Stimulated activated CD4-positive, alpha-beta T cell treated with anti-CD3 and anti-CD28 coated beads, Interleukin-15, amount 100 ng/mL, for 1 hour (primary cell): ENCODE results near the gene PGLYRP3.
A peak's percentile ranks its signal among the peaks of the same experiment; 100 is the strongest.

Source experiments
- DNase-seq, 2 donors: peaks; one replicate each; pipeline ENCODE4 v3.0.0-alpha.2; 2020; ENCODE audit warnings: low read depth in 1 of 2, low spot score in 1 of 2

The PGLYRP3 gene, protein sequence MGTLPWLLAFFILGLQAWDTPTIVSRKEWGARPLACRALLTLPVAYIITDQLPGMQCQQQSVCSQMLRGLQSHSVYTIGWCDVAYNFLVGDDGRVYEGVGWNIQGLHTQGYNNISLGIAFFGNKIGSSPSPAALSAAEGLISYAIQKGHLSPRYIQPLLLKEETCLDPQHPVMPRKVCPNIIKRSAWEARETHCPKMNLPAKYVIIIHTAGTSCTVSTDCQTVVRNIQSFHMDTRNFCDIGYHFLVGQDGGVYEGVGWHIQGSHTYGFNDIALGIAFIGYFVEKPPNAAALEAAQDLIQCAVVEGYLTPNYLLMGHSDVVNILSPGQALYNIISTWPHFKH

DNA sequence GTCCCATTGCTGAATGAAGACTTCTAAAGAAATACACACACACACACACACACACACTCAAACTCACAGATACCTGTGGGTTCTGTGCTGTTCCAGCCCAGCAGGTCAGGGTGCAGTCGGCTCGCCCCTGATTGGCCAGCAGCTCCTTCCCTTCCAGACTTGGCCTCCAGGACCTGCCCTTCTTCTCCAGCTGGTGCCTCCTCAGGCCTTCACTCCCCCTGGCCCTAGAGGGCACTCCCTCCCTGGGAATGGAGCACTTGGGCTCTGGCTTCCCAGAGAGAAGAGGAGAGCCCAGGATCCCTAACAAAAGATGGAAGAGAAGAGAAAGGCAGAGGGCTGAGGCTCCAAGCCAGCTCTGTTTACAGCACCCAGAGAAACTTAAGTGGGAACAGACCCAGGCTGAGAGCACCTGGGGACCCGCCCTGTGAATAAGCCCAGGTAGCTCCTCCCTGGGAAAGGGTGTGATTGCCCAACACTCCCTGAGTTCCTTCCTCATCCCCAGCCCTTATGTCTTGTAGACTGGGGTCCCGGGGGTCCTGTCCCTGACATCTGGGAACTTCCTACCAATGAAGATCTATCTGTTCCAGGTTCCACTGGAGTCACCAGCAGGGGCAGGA, at the start of gene PGLYRP3:
Gene PGLYRP3, minus strand, starts transcription at position 383 of the 617 bp plus-strand sequence. CDS start 2,287 bp downstream, outside the sequence.
- no peak for DNase-seq

DNA sequence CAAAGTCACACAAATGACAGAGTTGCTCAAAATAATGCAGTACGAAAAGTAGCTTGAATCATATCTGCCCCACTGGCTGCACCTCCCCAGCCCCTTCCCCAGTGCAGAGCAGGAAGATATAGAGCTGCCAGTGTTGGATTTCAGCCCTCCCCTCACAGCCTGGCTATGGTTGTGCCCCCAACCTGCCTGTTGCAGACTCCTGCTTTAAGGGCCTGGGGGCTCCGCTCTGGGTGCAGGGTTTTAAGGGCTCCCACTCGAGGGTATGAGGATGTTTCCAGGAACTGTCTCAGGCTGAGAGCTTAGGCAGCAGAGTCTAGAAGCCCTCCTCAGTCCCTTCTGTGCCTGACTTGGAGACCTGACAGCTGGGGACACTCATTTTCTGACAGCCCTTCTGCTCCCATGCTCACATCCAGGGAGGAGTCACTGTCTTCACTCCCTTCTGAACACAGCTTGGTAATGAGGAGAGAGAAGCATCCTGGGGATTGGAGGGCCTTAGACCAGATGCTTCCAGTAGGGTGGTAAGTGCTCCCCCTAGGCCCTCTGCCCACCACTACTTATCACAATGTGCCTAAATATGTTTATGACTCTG, 49.5 kb upstream of the PGLYRP3 start:
- no peak for DNase-seq

DNA sequence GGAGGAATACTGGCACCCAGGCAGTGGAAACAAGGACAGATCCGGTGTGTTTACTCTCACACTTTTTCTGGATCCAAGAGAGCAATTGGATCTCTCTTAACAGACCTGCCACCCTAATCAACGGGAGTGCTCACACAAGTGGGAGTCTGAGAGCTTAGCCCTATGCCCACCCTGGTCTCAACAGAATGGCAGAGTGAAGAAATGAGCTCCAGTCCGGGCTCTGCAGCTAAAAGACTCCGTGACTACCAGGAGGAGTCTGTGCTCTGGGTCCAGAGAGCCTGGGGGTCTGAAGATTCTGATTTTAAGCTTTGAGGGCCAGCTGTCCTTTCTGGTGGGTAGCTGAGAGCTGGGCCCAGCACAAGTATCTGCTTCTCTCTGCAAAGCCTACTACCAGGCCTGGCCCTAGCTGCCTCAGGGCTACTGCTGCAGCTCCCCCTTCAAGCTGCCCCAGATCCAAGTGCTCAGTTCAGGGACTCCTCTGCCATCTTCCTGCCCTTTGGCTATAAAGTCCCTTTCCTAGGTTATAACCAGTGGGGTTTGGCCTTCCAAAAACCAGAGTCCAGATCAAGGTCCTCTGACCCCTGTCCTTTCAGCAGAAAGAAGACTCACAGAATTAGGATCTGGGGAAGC, 48.8 kb upstream of the PGLYRP3 start:
- DNase-seq = no peak

DNA sequence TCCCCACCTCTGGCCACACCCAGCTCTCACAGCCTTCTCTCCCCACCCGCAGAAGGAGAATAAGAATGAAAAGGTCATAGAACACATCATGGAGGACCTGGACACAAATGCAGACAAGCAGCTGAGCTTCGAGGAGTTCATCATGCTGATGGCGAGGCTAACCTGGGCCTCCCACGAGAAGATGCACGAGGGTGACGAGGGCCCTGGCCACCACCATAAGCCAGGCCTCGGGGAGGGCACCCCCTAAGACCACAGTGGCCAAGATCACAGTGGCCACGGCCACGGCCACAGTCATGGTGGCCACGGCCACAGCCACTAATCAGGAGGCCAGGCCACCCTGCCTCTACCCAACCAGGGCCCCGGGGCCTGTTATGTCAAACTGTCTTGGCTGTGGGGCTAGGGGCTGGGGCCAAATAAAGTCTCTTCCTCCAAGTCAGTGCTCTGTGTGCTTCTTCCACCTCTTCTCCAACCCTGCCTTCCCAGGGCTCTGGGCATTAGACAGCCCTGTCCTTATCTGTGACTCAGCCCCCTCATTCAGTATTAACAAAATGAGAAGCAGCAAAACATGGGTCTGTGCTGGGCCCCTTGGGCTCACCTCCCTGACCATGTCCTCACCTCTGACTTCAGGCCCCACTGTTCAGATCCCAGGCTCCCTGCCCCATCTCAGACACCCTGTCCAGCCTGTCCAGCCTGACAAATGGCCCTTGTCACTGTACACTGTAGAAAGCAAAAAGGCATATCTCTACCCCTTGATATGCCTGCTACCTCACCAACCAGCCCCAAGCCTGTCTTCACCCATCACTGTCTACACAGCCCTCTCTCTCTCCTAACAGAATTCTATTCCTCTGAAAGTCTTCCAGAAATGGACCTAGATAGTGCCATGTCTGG, 48.1 kb upstream of the PGLYRP3 start:
- DNase-seq = no peak

DNA sequence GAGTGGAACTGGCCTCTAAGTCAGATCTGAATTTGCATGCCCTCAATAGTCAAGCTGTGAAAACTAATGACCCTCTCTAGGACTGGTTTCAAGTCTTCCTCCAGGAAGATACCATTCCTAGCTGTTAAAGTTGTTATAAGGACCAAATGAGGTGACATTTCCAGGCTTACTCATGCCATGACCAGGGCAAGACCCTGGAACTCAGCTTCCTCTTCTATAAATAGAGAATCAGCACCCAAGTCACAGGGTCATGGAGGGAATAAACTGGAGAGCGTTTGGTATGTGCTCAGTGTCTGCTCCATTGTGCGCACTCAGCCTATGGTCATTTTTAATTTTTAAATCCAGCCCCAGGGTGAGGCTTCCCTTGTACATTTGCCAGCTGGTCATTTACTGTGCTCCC, 47.4 kb upstream of the PGLYRP3 start:
- no peak for DNase-seq

DNA sequence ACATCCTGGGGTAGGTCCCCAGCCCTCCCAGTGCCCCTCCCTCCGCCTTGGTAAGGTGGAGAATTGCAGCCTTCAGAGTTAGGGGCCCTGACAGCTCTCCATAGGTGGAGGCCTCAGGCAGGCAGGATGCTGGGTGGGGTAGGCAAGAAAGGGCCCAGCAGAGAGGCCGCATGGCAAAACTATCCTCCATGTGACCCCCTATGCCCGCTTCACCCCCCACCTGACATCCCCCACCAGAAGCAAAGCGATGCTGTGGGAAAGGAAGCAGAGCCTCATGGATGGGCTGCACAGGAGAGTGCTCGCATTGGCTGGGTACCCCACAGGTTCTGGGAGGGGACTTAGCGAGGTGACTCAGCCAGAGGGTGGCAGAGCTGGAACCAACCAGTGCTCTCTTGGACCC, 46.5 kb upstream of the PGLYRP3 start:
- no peak for DNase-seq

DNA sequence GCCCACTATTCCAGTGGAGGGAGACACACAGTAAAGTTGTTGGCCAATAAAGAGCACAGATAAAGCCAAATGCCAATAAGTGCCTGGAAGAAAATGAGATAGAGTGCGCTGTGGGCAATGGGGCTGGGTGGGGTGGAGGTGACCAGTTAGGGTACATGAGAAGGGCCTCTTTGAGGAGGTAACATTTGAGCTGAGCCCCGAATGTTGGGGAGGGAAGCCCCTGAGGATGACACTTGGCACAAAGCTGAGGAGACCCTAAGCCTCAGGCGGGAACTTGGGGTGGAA, 45.9 kb upstream of the PGLYRP3 start:
- no peak for DNase-seq

DNA sequence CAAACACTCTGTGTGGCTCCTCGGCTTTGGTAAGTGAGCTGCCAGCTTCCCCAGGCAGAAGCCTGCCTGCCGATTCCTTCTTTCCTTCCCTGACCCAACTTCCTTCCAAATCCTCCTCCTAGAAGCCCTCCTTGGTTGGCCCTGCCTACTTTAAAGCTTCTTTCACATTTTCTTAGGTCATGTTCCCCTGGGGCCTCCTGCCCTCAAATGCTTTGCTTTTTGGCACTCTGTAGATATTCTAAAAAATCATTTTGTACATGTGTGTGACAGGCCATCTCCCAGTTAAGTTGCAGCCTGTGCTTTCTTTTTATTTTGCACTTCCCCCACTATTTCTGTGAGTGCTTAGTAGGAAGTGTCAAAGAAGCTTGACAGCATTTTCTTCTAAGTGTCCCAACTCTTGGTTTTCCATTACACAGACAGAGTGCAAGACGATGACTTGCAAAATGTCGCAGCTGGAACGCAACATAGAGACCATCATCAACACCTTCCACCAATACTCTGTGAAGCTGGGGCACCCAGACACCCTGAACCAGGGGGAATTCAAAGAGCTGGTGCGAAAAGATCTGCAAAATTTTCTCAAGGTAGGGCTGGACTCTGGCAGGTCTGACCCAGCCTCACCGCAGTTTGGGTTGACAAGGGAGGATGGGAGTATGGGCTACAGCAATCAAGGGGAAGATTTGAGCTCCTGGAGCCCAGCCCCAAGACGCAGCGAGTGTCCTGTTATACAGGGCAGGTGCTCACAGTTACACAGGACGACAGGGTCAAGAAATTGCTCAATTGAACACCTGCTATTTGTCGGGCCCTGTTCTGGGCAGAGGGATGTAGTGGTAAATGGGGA, 45.3 kb upstream of the PGLYRP3 start, which contains the start of gene S100A9:
Gene S100A9, plus strand, starts transcription at position 2 of the 838 bp plus-strand sequence. Its CDS starts 430 bp downstream, at position 432.
- DNase-seq = no peak

DNA sequence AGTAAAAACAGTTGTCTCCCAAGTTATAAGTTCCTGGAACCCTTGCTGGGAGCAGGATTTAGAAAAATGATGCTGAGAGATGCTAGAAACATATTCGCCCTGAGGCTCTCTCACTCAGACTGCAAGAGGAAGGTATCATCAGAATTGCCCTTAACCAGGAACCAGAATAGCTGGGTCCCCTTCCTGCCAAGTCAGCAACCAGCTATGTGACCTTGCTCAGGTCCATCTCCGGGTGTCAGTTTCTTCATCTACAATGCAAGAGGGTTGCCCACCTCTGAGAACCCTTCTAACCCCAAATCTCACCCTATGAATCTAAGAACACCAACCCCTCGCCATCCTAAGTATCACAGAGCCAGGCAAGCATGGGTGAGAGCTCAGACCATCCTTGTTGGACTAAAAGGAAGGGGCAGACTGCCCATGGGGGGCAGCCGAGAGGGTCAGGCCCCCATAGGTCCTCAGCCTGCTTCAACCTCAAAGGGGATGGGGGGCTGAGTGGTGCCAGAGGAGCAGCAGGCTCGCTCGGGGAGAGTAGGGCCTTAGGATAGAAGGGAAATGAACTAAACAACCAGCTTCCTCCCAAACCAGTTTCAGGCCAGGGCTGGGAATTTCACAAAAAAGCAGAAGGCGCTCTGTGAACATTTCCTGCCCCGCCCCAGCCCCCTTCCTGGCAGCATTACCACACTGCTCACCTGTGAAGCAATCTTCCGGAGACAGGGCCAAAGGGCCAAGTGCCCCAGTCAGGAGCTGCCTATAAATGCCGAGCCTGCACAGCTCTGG, 44.5 kb upstream of the PGLYRP3 start:
- no peak for DNase-seq

DNA sequence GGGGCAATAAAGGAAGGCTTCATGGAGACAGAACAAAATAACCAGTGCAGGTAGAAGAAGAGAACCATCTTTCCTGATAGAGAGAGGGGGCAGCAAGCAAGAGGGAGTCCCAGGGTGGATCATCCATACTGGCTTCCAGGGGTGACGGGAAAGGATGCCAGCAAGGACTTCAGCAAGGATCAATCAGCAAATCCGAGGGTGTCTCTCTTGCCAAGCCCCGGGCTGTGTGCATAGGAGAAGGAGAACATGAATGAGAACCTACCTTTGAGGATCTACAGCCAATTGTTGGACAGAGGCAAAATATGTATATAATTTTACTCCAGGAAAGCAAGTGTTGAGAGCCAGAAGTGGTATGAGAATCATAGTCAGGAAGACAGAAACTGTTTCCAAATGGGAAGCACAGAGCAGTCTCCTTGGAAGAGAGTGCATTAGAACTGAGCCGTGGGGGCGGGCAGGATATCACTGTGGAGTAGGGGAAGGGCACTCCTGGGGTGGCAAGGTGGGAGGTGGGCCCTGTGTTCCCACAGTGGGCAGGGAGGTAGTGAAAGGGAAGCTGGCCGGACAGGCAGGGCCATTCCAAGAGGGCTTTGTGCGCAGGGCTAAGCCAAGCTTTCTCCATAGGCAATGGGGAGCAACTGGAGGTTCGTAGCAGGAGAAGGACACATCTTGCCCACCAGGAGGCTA, 43.8 kb upstream of the PGLYRP3 start:
- DNase-seq = no peak

DNA sequence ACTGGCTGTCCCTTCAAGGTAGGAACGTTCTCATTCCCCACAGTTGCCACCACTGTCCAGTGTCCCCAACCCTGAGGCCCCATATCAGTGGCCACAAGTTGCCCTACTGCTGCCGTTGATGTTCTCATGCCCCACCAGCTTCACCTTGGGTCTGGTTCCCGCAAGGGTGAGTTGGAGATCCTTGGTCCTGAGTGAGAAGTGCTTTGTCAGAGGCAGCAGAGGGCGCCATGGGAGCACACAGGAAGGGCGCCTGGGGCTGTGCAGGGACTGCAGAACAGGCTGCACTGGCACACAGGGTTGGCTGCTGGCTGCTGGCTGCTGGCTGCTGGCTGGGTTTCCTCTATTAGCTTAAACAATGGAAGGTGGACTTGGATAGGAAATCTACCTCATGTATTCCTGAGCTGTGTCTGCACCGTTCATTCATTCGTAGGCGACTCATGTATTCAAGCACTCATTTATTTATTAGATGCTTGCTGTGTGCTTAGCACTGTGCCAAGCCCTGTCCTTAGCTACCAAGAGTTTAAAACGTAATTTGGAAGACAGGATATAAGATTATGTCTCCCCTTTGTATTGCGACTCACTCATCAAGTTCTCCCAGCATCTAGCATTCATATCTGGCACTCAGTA, 42.8 kb upstream of the PGLYRP3 start:
- DNase-seq = peak in 1 of 2 donors; percentile 7

DNA sequence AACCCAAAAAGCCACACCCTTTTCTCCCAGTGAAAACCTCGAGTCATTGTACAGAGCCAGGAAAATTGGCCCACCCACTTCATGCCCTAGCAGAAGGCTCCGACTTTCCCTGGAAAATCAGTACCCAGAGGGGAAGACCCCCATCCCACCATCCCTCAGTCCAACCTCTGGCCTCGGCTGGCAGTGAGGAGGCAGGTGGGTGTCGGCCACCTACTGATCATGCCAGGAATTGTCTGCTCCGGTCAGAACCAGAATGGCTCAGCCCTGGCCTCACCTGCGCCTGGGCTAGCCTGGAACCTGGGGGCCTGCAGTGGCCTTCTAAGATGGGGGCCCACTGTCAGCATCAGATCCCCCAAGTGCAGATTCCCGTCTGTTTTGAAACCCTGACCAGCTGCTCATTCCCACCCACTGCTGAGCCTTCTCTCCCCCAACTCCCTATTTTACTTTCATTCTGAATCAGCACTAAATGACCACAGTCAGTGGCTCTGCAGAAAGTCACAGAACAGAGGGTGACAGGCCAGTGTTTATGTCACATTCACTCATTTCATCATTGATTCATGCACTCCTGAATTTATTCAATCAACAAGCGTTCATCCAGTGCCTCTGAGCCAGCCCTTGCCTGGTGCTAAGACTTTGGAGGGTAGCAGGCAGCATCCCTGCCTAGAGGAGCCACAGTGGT, 41.9 kb upstream of the PGLYRP3 start:
- no peak for DNase-seq

DNA sequence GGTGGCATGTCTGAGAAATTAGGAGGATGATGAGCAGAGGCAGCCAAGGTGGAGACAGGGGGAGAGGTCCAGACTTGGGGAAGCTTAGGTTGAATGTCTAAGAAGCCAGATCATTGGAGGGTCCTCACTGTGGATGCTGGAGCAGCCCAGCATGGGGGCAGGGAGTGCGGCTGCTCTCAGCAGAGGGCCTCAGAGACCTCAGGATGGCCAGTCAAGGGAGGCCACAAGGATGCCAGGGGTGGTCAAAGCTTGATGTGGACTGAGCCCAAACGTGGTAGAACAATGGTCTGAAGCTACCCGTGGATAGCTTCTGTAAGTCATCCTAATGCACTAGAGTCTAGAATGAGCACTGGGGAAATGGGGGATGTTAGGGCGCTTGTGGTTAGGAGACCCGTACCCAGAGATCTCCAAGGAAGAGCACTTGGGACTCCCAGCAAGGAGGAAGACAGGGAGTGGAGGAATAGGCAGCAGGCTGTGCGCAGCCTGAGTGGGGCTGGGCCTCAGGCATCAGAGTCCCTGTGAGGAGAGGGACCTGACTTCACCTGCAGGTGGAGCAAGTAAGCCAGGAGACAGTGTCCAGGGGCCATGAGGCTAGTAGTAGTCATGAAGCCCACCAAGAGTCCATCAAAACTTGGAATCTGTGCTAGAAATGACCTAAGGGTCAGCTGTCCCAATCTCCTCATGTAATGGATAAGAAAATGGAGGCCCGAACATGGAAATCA, 40.6 kb upstream of the PGLYRP3 start:
- DNase-seq = no peak

DNA sequence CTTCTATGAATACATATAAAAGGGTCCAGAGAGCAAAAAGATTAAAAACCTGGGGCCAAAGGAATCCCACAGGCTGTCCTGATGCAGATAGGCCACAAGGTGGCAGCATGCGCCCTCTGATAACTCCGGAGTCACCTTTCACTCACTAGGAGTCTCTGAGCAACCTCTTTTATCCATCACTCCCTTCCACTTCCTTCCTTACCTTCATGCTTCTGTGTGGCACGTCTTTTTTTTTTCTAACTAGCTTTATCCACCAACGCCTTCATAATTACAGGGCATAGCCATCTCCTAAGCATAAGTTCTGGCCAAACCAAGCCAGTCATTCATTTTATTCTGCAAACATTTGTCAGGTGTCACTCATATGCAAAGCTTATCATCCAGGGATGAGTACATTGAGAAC, 39.8 kb upstream of the PGLYRP3 start:
- DNase-seq = peak in 1 of 2 donors; percentile 40

DNA sequence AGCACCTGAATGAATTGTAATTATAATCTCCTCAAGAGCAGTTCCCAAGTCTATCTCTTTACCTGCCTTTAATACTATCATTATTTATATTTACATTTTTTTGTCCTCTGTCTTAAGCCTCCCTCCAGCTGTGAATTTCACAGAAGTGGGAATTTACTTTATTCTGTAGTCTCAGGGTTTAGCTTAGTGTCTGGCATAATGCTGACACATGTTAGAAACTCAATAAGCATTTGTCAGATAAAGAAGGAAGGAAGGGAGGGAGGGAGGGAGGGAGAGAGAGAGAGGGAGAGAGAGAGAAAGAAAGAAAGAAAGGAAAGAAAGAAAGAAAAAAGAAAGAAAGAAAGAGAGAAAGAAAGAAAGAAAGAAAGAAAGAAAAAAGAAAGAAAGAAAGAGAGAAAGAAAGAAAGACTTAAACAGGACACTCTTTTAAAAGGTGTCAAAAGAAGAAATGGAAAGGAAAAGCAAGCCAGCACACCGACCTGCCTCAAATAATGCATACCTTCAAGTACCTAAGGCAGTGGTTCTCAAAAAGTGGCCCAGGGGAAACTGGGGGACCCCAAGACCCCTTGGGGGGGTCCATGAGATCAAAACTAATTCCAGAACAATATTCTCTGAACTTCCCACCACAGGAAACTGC, 37.7 kb upstream of the PGLYRP3 start:
- DNase-seq = no peak
